GM12875 (cell line): ENCODE measurements around the gene CD96.

Source experiments
- H3K4me3 ChIP-seq: one replicate; pipeline ENCODE4 v1.5.1; 2011; ENCODE audit warnings: low read depth, low read length, control low read depth
- TF ChIP-seq, protein P1 (sequence below): IDR thresholded peaks from 2 replicates; pipeline ENCODE4 v1.5.1; 2011; ENCODE audit warnings: low read depth, mild to moderate bottlenecking, control low read depth, inconsistent platforms, low read length, moderate library complexity, borderline replicate concordance; ENCODE audit not compliant: insufficient read depth

CD96 gene

DNA sequence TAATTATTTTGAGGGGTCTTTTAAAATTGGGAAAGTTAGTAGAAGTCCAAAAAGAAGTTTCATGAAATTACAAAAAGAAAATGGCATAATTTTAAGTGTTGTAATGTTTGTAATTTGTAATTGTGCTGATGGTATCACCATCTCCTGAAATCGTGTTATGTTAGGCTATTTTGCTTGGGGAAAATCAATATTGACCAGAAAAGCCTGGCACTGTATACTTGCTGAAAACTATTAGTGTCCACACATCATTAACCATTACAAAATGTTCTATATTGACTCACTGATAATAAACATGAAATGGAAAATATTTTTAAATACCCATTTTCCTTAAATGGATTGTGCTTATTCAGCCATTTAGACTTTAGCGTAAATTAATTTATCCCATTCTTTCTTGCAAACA lies 93.4 kb downstream of the CD96 start:
- no peak overlapping the region for H3K4me3 ChIP-seq
- TF ChIP-seq, protein P1, sequence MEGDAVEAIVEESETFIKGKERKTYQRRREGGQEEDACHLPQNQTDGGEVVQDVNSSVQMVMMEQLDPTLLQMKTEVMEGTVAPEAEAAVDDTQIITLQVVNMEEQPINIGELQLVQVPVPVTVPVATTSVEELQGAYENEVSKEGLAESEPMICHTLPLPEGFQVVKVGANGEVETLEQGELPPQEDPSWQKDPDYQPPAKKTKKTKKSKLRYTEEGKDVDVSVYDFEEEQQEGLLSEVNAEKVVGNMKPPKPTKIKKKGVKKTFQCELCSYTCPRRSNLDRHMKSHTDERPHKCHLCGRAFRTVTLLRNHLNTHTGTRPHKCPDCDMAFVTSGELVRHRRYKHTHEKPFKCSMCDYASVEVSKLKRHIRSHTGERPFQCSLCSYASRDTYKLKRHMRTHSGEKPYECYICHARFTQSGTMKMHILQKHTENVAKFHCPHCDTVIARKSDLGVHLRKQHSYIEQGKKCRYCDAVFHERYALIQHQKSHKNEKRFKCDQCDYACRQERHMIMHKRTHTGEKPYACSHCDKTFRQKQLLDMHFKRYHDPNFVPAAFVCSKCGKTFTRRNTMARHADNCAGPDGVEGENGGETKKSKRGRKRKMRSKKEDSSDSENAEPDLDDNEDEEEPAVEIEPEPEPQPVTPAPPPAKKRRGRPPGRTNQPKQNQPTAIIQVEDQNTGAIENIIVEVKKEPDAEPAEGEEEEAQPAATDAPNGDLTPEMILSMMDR: no peak

DNA sequence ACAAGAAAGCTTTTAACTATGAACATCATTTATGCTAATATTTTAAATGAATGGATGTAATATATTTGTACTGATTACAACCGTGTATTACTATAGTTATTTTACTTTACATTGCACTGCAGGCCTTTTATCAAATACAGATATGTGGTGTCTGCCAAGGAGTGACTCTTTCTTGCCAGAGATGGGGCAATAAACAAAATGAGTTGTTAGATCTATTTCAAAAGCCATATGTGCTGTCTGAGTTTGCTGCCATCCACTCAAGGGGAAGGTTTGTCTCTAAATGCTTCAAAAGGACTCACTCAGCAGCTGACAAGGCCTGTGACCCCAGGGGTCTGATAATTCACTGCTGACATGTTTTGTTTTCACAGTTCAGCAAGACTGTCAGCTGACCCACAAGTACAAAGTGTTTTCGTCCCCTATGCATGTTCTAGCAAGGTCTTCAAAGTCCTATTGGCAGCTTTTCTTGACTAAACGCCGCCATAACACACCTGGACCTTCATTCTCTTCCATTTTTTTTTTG lies 94.4 kb downstream of the CD96 start:
- no peak overlapping the region for H3K4me3 ChIP-seq
- TF ChIP-seq, protein P1: no peak

DNA sequence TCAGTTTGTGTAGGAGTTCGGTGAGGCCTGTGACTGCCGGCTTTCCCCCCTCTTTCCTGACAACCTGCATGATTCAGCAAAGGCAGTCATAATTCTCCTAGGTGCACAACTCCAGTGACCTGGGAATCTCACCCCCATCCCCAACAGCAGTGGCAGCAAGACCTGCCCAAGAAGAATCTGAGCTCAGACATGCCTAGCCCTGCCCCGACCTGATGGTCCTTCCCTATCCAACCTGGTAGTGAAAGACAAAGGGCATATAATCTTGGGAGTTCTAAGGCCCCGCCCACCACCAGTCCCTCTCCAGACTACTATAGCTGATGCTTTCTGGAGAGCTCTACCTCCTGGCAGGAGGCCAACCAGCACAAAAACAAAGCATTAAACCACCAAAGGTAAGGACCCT lies 97.3 kb downstream of the CD96 start:
- TF ChIP-seq, protein P1: no peak
- H3K4me3 ChIP-seq: no peak overlapping the region

DNA sequence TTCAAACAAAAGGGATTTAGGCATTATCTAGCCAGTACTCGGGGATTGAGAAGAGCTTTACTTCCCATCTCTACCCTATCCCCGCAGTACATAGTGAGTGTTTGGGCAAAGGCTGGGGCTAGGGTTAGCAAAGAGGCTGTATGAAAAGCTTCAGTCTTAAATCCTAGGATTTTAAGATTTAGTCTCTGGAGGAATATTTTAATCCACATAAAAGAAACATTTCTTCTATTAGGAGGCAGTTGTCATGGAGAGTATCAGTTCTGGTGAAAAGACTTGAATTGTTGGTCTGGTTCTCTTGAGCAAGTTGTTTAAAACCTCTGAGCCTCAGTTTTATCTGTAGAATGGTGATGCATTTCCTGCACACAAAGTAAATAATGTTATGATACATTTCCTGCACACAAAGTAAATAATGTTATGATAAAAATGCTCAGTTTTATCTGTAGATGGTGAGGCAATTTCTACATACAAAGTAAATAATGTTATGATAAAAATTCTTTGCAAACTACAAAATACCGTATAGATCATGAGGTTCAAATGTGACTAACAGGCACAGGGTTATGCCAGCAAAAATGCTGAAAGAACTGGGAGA lies 107.1 kb downstream of the CD96 start:
- TF ChIP-seq, protein P1: no peak
- H3K4me3 ChIP-seq: no peak overlapping the region

DNA sequence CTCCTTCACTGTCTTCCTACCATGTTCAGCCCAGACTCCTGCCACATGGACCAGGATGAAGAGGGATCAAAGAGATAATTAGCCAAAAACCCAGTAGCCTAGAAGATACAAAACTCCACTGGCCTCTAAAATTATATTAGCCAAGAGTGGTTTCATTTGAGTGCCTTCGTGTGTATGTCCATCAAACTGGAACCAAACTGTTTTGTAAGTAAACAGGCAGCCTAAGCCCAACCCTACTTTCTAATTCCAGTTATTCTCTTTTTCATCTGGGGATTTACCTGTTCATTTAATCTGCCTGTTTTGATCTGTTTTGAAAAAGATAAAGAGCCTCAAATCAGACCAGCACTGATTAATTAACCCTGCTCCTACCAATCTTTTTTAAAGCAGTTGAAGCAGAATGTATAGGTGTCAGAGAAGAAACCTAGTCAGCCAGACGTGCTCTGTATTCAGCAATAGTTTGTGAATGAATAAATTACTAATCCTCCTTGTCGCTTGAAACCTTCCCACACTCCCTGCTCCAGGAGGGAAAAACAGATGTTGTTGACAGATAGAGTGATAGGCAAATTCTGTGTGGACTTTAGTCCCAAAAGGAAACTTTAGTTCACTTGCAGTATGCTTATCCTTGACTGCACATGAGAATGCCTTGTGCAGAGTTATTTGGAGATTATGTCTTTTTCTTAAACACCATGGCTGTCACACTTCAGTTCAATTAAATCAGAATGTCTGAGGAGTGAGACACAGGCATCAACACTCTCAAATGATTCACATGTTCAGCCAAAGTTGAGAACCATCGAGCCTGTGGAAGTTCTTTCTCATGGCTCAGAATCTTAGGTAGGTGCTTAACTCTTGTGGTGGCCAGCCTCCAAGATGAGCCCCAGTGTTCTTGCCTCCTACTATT lies 108.6 kb downstream of the CD96 start:
- H3K4me3 ChIP-seq: no peak overlapping the region
- TF ChIP-seq, protein P1: no peak

DNA sequence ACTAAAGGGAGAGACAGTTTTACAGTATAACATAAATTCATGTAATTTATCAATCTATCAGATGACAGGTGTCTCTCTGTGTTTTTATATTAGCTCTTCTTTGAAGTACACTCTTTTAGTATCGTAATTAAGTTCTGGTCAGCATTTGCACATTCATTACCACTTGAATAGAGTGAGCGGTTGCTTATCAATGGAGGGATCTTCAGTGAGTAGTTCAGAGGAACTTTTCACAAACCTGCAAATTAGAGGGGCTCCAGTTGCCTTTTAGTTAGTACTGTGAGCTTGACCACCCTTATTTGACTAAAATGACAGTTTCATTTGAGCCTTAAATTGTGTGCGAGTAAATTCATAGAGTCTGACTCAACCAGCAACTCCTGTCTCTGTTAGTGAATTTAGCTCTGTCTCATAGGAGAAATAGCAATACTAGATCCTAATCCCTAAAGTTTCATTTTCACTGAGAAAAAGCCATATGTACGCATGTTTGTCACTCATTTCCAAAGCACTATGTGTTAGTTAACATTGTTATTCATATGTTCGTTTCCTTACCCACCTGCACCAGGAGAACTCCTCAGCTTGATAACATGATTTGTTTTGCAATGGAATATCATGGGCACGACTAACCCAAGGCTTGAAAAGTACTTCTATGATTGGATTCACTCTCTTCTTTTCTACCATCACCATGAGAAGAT lies 110.6 kb downstream of the CD96 start:
- TF ChIP-seq, protein P1: no peak
- H3K4me3 ChIP-seq: no peak overlapping the region
